Activated CD4-positive, alpha-beta T cell treated with anti-CD3 and anti-CD28 coated beads for 24 hours (primary cell): ENCODE results near the gene UNC79.
"Not testable (repeated sequence)": the region's sequence is repeated elsewhere in the genome, so short reads cannot be mapped to it uniquely, and the experiment has no call there.

Experiments used
- DNase-seq, 2 donors: peaks; one replicate each; pipeline ENCODE4 v3.0.0-alpha.2; 2020; ENCODE audit warnings: low read depth in 2 of 2

UNC79 gene

GRCh38 chr14:93493622-93494021 is 62.9 kb downstream of the UNC79 start:
- not testable (repeated sequence) for DNase-seq

GRCh38 chr14:93496856-93497741 is 66.4 kb downstream of the UNC79 start:
- no peak for DNase-seq

- DNase-seq, result no peak
Measured at GRCh38 chr14:93510056-93510455, 79.3 kb downstream of the UNC79 start.

- DNase-seq, result no peak
Measured at GRCh38 chr14:93511001-93511400, 80.3 kb downstream of the UNC79 start.

GRCh38 chr14:93520053-93520607 is 89.4 kb downstream of the UNC79 start:
- DNase-seq, result no peak

- no peak for DNase-seq
Measured at GRCh38 chr14:93522221-93522620, 91.5 kb downstream of the UNC79 start.

GRCh38 chr14:93525216-93525615 is 94.5 kb downstream of the UNC79 start:
- not testable (repeated sequence) for DNase-seq

GRCh38 chr14:93525696-93526451 is 95.1 kb downstream of the UNC79 start:
- no peak for DNase-seq

GRCh38 chr14:93527203-93527607 is 96.5 kb downstream of the UNC79 start:
- DNase-seq, result no peak

- no peak for DNase-seq
Measured at GRCh38 chr14:93528884-93529558, 98.3 kb downstream of the UNC79 start.

- no peak for DNase-seq
Measured at GRCh38 chr14:93531644-93532043, 100.9 kb downstream of the UNC79 start.

GRCh38 chr14:93532541-93532940 is 101.8 kb downstream of the UNC79 start:
- DNase-seq, result no peak

- no peak for DNase-seq
Measured at GRCh38 chr14:93533437-93533836, 102.7 kb downstream of the UNC79 start.

GRCh38 chr14:93533842-93534241 is 103.1 kb downstream of the UNC79 start:
- DNase-seq, result no peak

- no peak for DNase-seq
Measured at GRCh38 chr14:93535537-93535936, 104.8 kb downstream of the UNC79 start.

- DNase-seq, result no peak
Measured at GRCh38 chr14:93536945-93537344, 106.2 kb downstream of the UNC79 start.

GRCh38 chr14:93537951-93538350 is 107.2 kb downstream of the UNC79 start:
- no peak for DNase-seq

- DNase-seq, result no peak
Measured at GRCh38 chr14:93538413-93538812, 107.7 kb downstream of the UNC79 start.

GRCh38 chr14:93540235-93540634 is 109.5 kb downstream of the UNC79 start:
- DNase-seq, result no peak

GRCh38 chr14:93543766-93544165 is 113.0 kb downstream of the UNC79 start:
- DNase-seq, result no peak

GRCh38 chr14:93544212-93544611 is 113.5 kb downstream of the UNC79 start:
- DNase-seq, result no peak

- no peak for DNase-seq
Measured at GRCh38 chr14:93546642-93547041, 115.9 kb downstream of the UNC79 start.
